Mesodermal cell (in vitro differentiated cells): ENCODE measurements around the gene LRRC3.
"Not testable (repeated sequence)": the region's sequence is repeated elsewhere in the genome, so short reads cannot be mapped to it uniquely, and the experiment has no call there.

ENCODE experiments used
- H3K27ac ChIP-seq: 2 replicates; pipeline ENCODE4 v1.7.0; 2013; ENCODE audit warnings: mild to moderate bottlenecking, low read depth, low read length, moderate library complexity; ENCODE audit not compliant: severe bottlenecking
- H3K36me3 ChIP-seq: 2 replicates; pipeline ENCODE4 v1.7.1; 2013; ENCODE audit warnings: mild to moderate bottlenecking, low read length, moderate library complexity; ENCODE audit not compliant: control insufficient read depth, insufficient read depth
- H3K4me1 ChIP-seq: one replicate; pipeline ENCODE4 v1.7.1; 2013; ENCODE audit warnings: mild to moderate bottlenecking, low read length; ENCODE audit not compliant: insufficient read depth, control insufficient read depth, poor library complexity, severe bottlenecking
- H3K4me3 ChIP-seq: 2 replicates; pipeline ENCODE4 v1.7.0; 2013; ENCODE audit warnings: low read length, control low read depth, mild to moderate bottlenecking; ENCODE audit not compliant: insufficient read depth, poor library complexity, severe bottlenecking; ENCODE audit errors: extremely low read depth
- H3K9me3 ChIP-seq: 2 replicates; pipeline ENCODE4 v1.7.1; 2013; ENCODE audit warnings: mild to moderate bottlenecking, low read length, moderate library complexity; ENCODE audit not compliant: control insufficient read depth
- WGBS, 2 experiments: methylation state at CpG; one replicate each; pipeline ENCODE4 v1.1.5; 2013; ENCODE audit warnings: missing lambda C conversion rate in 2 of 2; ENCODE audit not compliant: insufficient coverage in 2 of 2; 5-methylcytosine and 5-hydroxymethylcytosine counted together

Gene LRRC3

DNA sequence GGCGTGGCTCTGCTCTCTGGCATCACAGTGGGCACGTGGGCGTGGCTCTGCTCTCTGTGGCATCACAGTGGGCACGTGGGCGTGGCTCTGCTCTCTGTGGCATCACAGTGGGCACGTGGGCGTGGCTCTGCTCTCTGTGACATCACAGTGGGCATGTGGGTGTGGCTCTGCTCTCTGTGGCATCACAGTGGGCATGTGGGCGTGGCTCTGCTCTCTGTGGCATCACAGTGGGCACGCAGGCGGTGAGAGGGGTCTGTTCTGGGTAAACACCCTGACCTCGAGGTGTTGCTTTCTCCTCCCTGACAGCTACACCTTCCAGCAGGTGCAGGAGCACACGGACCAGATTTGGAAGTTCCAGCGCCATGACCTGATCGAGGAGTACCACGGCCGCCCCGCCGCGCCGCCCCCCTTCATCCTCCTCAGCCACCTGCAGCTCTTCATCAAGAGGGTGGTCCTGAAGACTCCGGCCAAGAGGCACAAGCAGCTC, 37.6 kb upstream of the LRRC3 start:
- not testable (repeated sequence) for H3K9me3 ChIP-seq, H3K4me3 ChIP-seq, H3K27ac ChIP-seq, H3K36me3 ChIP-seq, H3K4me1 ChIP-seq
- WGBS, 2 experiments: 86 to 97% methylated on average over 15 to 17 of the region's 21 CpGs

DNA sequence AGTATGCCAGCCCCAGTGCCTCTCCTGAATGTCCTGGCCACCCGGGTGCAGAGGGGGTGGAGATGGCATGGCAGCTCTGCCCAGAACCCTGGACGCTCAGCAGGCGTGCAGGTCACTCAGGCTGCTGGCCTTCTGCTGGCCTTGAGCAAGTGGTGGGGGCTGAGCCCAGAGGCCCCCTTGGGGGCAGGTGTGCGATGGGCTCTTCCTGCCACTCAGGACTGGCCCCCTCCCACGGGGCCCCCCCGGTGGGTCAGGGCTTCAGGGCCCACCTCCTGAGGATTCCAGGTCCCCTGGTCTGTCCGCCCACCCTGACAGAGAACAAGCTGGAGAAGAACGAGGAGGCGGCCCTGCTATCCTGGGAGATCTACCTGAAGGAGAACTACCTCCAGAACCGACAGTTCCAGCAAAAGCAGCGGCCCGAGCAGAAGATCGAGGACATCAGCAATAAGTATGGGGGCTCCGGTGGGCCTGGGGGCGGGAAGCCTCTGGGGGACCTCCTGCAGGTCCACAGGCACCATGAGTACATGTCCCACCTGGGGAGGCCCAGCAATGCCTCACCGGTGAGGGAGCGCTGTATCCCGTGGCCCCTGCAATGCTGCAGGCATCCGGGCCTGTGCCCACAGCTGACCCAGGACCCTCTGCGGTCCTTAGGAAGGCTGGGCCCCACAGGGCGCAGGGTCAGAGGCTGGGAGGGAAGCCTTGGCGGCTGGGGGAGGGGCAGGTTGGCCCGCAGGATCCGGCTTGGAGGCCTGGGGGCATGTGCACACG, 37.0 kb upstream of the LRRC3 start:
- no peak overlapping the region for H3K4me3 ChIP-seq
- H3K4me1 ChIP-seq: no peaks in the 10 kb centered on the region
- H3K36me3 ChIP-seq: no peaks in the 10 kb centered on the region
- WGBS, 2 experiments: 85 to 91% methylated on average over 19 to 22 of the region's 25 CpGs
- no peaks in the 10 kb centered on the region for H3K9me3 ChIP-seq
- no peak overlapping the region for H3K27ac ChIP-seq

GRCh38 chr21:44418876-44419230, 36.5 kb upstream of the LRRC3 start:
- Histone ChIP-seq H3K27ac (no peak overlapping the region), H3K4me1 (no peaks in the 10 kb centered on the region), H3K9me3 (no peaks in the 10 kb centered on the region), H3K4me3 (no peak overlapping the region), H3K36me3 (no peaks in the 10 kb centered on the region)
- 94 to 98% methylated on average over 5 to 6 of the region's 8 CpGs for WGBS, 2 experiments

GRCh38 chr21:44419679-44420078, 35.6 kb upstream of the LRRC3 start:
- Histone ChIP-seq H3K4me3 (no peak overlapping the region), H3K36me3 (no peaks in the 10 kb centered on the region), H3K4me1 (no peaks in the 10 kb centered on the region), H3K9me3 (no peaks in the 10 kb centered on the region), H3K27ac (no peak overlapping the region)
- 100% methylated on average over 2 to 3 of the region's 3 CpGs for WGBS, 2 experiments

DNA sequence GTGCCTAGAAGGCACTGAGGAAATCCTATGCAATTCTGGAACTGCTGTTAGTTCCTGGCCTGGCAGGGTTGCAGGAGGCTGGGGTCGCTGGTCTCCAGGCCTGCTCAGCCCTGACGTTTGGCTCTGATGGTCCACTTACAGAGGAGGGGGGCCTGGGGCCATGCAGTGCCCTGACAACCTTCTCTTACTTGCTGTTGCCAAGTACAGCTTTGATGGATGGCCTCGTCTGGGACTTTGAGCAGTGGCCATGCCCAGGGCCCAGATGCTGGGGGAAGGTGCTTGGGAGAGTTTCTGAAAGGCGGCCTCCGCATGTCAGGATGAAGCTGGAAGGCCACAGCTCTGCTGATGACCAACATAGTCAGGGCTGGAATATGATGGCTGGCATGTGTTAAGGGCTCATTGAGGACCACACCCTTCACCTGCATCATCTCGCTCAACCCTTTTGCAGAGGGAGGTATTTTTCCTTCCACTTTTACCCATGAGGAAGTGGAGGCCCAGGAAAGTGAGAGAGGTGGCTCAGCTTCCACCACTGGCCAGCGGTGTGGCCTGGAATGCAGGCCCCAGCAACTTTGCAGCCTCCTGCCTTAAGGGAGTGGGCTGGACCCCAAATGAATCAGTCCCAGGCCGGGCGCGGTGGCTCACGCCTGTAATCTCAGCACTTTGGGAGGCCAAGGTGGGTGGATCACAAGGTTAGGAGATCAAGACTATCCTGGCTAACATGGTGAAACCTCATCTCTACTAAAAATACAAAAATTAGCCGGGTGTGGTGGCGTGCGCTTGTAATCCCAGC, 34.7 kb upstream of the LRRC3 start:
- 78 to 88% methylated on average over 8 to 12 of the region's 14 CpGs for WGBS, 2 experiments

DNA sequence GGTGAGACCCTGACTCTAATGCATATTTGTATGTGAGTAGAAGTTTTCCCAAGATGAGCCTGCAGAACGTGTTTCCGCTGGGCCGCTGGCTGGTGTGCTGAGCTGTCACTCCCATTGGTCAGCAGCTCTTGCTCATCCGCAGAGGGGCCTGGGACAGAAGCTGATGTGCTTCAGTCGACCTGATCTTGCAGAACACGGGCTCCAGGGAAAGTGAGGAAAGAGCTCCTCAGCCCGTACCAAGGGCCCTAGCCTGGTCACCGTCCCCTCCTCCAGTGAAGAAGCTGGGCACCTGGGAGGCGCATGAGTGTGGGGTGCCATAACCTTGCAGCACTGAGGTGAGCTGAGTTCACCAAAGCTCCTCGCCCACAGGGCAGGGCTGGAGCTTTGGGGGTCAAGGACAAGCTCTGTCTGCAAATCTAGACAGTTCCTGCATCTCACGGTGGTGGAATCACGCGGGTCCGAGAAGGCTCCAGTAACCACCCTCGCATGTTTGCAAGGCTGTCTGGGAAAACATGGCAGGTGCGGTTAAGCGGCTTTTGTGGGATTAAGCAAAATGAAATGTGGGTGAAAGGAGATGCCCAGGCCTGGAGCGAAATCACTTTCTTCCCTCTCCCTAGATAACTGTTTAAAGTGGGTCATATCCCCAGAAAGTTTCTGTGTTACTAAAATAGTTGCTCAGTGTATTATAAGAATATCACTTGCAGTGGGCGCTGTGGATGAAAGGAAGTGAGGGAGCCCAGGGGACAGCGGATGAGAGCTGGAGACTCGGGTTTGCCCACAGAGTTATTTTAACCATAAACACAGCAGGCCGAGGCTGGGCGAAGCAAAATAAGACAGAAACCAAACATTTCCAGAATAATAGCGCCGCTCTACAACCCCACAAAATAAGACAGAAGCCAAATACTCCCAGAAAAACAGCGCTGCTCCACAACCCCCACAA, 33.1 kb upstream of the LRRC3 start:
- H3K4me3 ChIP-seq: no peak overlapping the region
- no peaks in the 10 kb centered on the region for H3K4me1 ChIP-seq
- H3K9me3 ChIP-seq: no peaks in the 10 kb centered on the region
- no peaks in the 10 kb centered on the region for H3K36me3 ChIP-seq
- H3K27ac ChIP-seq: no peak overlapping the region
- WGBS, 2 experiments: 93 to 95% methylated on average over 14 to 16 of the region's 26 CpGs

More for the DNA sequence above, 34.7 kb upstream of the LRRC3 start:
- Histone ChIP-seq H3K36me3 (no peaks in the 10 kb centered on the region), H3K9me3 (no peaks in the 10 kb centered on the region), H3K27ac (no peak overlapping the region), H3K4me1 (no peaks in the 10 kb centered on the region), H3K4me3 (no peak overlapping the region)

DNA sequence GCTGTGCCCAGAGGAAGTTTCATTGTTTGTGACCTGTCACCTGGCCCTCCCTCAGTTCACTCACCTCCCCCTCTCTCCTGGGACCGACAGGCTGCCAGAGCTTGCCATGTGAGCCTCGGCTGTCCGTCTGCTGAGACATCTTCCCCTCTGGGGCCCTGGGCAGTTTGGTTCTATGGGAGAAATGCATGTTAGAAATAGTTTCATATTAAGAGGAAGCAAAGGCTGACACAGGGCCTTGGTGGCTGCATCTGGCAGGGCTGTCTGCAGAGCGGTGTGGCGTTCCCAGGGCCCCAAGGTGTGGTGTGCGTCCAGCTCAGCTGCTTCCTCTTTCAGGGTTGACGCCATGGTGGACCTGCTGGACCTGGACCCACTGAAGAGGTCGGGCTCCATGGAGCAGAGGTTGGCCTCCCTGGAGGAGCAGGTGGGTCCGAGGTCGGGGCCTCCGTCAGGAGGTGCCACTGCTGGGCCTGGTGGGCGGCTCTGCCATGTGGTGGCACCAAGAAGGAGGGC, 31.9 kb upstream of the LRRC3 start:
- Histone ChIP-seq H3K4me1 (no peaks in the 10 kb centered on the region), H3K9me3 (no peaks in the 10 kb centered on the region), H3K27ac (no peak overlapping the region), H3K4me3 (no peak overlapping the region), H3K36me3 (no peaks in the 10 kb centered on the region)
- 87 to 96% methylated on average over 9 to 10 of the region's 12 CpGs for WGBS, 2 experiments

- no peak overlapping the region for H3K4me3 ChIP-seq
- 83 to 87% methylated on average over 10 to 17 of the region's 17 CpGs for WGBS, 2 experiments
- no peaks in the 10 kb centered on the region for H3K36me3 ChIP-seq
- H3K4me1 ChIP-seq: no peaks in the 10 kb centered on the region
- H3K9me3 ChIP-seq: no peaks in the 10 kb centered on the region
- H3K27ac ChIP-seq: no peak overlapping the region
Observed at GRCh38 chr21:44423941-44424607, 31.2 kb upstream of the LRRC3 start.

DNA sequence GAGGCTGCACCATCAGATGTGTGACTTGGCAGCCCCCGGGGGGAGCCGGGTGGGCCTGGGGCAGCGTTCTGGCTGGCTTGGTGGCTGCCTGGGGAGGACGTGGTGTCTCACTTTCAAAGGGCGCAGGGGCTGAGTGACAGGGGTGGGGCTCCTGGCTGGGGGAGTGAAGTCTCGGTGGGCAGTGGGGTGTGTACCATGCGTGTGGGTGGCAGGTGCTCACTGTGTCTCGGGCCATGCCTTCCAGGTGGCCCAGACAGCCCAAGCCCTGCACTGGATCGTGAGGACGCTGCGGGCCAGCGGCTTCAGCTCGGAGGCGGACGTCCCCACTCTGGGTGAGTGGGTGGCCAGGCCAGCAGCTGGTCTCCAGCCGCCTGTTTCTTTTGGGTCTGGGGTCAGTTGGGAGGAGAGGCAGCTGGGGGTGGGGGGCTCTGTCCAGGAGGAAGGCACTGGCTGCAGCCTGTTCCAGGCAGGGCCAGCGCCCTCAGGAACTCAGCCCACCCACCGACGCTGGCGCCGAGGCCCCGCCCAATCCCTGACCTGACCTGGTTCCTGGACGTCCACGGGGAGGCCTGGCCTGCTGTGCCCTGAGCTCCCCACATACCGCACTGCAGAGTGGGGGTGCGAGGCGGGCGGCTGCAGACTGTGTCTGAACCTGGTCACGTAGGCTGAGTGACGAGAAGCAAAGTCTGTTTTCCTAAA, 30.6 kb upstream of the LRRC3 start:
- Histone ChIP-seq H3K4me1 (no peaks in the 10 kb centered on the region), H3K36me3 (no peaks in the 10 kb centered on the region), H3K9me3 (peaks cover under 1% of the 10 kb centered on the region), H3K27ac (no peak overlapping the region), H3K4me3 (no peak overlapping the region)
- 88 to 91% methylated on average over 27 of the region's 30 CpGs for WGBS, 2 experiments
